Aortic smooth muscle cell (primary cell): Measurements from ENCODE around the gene GALK2. TPM values are rescaled to one million over a fixed set of nuclear protein-coding genes. Genes with fewer than 3 reads are reported as not detected.

Experiments used
- total RNA-seq: library from RNA; depleted of rRNA; stranded (reverse); fragments of >200 nt; gene quantifications from 2 replicates; pipeline ENCODE4 v1.2.3, GENCODE V29; 2014

The GALK2 gene
- total RNA-seq = 44.8 and 49.9 TPM in 2 replicates

GRCh38 chr15:49169880-49170597, at the start of gene GALK2:
TSS of gene GALK2 (plus strand) at chr15:49170247. CDS start at chr15:49170323, 76 bp downstream.

DNA sequence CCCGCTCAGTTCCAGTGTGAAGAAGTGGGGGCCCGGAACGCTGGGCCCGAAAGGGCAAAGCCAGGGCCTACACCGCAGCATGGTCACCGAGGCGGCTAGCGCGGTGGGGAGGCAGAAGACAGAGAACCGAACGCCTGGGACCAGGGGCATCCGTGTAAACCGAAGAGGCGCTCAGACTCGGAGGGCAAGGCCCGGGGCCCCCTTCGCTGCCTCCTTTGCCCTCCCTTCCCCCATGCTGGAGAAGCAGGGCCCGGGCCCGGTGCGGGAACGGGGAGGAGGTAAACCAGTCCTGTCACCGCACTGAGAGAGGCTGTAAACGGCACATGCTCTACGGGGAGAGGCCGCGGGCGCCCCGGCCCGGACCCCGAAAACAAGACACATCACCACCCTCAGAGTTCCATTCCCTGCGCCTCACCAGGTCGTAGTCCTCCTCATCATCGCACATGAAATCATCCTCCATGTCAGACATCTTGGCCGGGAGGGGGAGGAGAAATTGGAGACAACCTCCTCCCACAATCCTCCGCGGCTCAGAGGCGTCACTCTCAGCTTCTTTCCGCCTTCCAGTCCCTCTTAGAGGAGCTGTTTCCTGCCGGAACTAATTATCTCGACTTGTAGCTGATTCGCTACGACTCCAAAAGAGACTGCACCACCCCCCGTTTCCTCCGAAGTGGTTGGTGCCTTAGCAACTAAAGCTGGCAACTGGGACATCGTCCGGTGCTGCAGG, 14.8 kb upstream of the GALK2 start, which contains the start of gene COPS2:
Gene COPS2 (minus strand): TSS at position 490 of the 724 bp plus-strand sequence. CDS start 21 bp downstream, at position 469.

Other genes with a start within 250 kb of the GALK2 start
- 1.1 and 1.7 TPM in 2 replicates for gene SHC4, start 206.3 kb upstream of the GALK2 start, total RNA-seq
- 32.8 and 35.9 TPM in 2 replicates for gene SECISBP2L, start 123.8 kb upstream of the GALK2 start, total RNA-seq
- gene COPS2, start 14.6 kb upstream of the GALK2 start, total RNA-seq = 77.0 and 100 TPM in 2 replicates